Vagina (tissue), 2 donors: Measurements from ENCODE around the gene KCNA2. TPM values are rescaled to one million over a fixed set of nuclear protein-coding genes. Genes with fewer than 3 reads are reported as not detected.

Source experiments
- DNase-seq, 2 donors: peaks; one replicate each; pipeline ENCODE4 v3.0.0-alpha.2; 2017; ENCODE audit errors: extremely low spot score in 2 of 2
- H3K27ac ChIP-seq: fragments of 200-600 bp; sonication (generic); one replicate; pipeline ENCODE4 v1.5.1; 2019
- H3K27me3 ChIP-seq: fragments of 200-600 bp; sonication (generic); one replicate; pipeline ENCODE4 v1.5.1; 2019
- H3K36me3 ChIP-seq, 2 donors: fragments of 200-600 bp; sonication (generic); one replicate each; pipeline ENCODE4 v1.5.1; 2017 to 2019
- H3K4me1 ChIP-seq: fragments of 200-600 bp; sonication (generic); one replicate; pipeline ENCODE4 v1.5.1; 2019
- H3K4me3 ChIP-seq, 2 donors: fragments of 200-600 bp; sonication (generic); 1 replicate in 1 of 2; 2 replicates in 1 of 2; pipeline ENCODE4 v1.5.1; 2016 to 2019
- H3K9me3 ChIP-seq: fragments of 200-600 bp; sonication (generic); one replicate; pipeline ENCODE4 v1.5.1; 2019
- CTCF ChIP-seq, 3 experiments: fragments of 450-650 bp in 2 of 3; fragments of 200-600 bp in 1 of 3; sonication (generic) in 1 of 3; IDR thresholded peaks; one replicate each; pipeline ENCODE4 v1.5.1; 2017 to 2019; ENCODE audit warnings: antibody characterized with exemption in 3 of 3, mild to moderate bottlenecking in 2 of 3, moderate library complexity in 2 of 3
- POLR2A ChIP-seq, 2 donors: fragments of 450-650 bp; IDR thresholded peaks; one replicate each; pipeline ENCODE4 v1.6.1; 2017; ENCODE audit warnings: antibody characterized with exemption in 2 of 2, mild to moderate bottlenecking in 2 of 2, moderate library complexity in 2 of 2
- POLR2AphosphoS5 ChIP-seq, 2 donors: sonication (generic); formaldehyde crosslinking; IDR thresholded peaks; one replicate each; pipeline ENCODE4 v1.9.0; 2017; ENCODE audit warnings: antibody characterized with exemption in 2 of 2, mild to moderate bottlenecking in 2 of 2, low read depth in 1 of 2; ENCODE audit not compliant: insufficient read depth in 1 of 2
- intact Hi-C: fragments of 100-400 bp; cut with DNase I; formaldehyde crosslinking; loops from one replicate; pipeline ENCODE4 v1.15.1; 2023
- total RNA-seq: library from RNA; depleted of rRNA; stranded (reverse); fragments of >200 nt; gene quantifications from one replicate; pipeline ENCODE4 v1.2.3, GENCODE V29; 2016

Gene KCNA2
- total RNA-seq, 1 donor from 2014 or later = 0.74 TPM

- H3K4me1 ChIP-seq = peaks cover 12% of the 10 kb centered on the region
- H3K27me3 ChIP-seq = no peaks in the 10 kb centered on the region
- H3K36me3 ChIP-seq = no peaks in the 10 kb centered on the region
- no peak overlapping the region for H3K4me3 ChIP-seq
- H3K9me3 ChIP-seq = no peaks in the 10 kb centered on the region
- intact Hi-C loops = no loop called here
- DNase-seq = peak; percentile 19 to 44
- TF ChIP-seq CTCF (IDR thresholded peaks at IDR 0.05) = no peak
- no peak for TF ChIP-seq POLR2A (IDR thresholded peaks at IDR 0.05)
- no peak for TF ChIP-seq POLR2AphosphoS5 (IDR thresholded peaks at IDR 0.05; ENCODE audit: insufficient read depth in 1 of 2, low read depth in 1 of 2)
- no peak overlapping the region for H3K27ac ChIP-seq
Observed at GRCh38 chr1:110601332-110601731, 4.8 kb downstream of the KCNA2 start.

- no peak for TF ChIP-seq POLR2AphosphoS5 (IDR thresholded peaks at IDR 0.05; ENCODE audit: insufficient read depth in 1 of 2, low read depth in 1 of 2)
- no peak for TF ChIP-seq CTCF (IDR thresholded peaks at IDR 0.05)
- no peaks in the 10 kb centered on the region for H3K9me3 ChIP-seq
- intact Hi-C loops = no loop called here
- no peak overlapping the region for H3K4me3 ChIP-seq
- no peak for DNase-seq
- no peaks in the 10 kb centered on the region for H3K36me3 ChIP-seq
- H3K27me3 ChIP-seq = no peaks in the 10 kb centered on the region
- H3K27ac ChIP-seq = no peak overlapping the region
- H3K4me1 ChIP-seq = peaks cover 8% of the 10 kb centered on the region
Observed at GRCh38 chr1:110600716-110601115, 5.4 kb downstream of the KCNA2 start.

GRCh38 chr1:110597966-110598365 is 8.2 kb downstream of the KCNA2 start:
- H3K27me3 ChIP-seq = no peaks in the 10 kb centered on the region
- no peaks in the 10 kb centered on the region for H3K4me1 ChIP-seq
- no peaks in the 10 kb centered on the region for H3K9me3 ChIP-seq
- DNase-seq = no peak
- no peaks in the 10 kb centered on the region for H3K36me3 ChIP-seq
- no peak overlapping the region for H3K4me3 ChIP-seq
- intact Hi-C loops = no loop called here
- no peak for TF ChIP-seq CTCF (IDR thresholded peaks at IDR 0.05)
- TF ChIP-seq POLR2A (IDR thresholded peaks at IDR 0.05) = no peak
- TF ChIP-seq POLR2AphosphoS5 (IDR thresholded peaks at IDR 0.05; ENCODE audit: insufficient read depth in 1 of 2, low read depth in 1 of 2) = no peak
- H3K27ac ChIP-seq = no peak overlapping the region

- no peaks in the 10 kb centered on the region for H3K27me3 ChIP-seq
- no peaks in the 10 kb centered on the region for H3K36me3 ChIP-seq
- H3K27ac ChIP-seq = no peak overlapping the region
- no peaks in the 10 kb centered on the region for H3K4me1 ChIP-seq
- no peak for DNase-seq
- no peaks in the 10 kb centered on the region for H3K9me3 ChIP-seq
- no peak for TF ChIP-seq POLR2AphosphoS5 (IDR thresholded peaks at IDR 0.05; ENCODE audit: insufficient read depth in 1 of 2, low read depth in 1 of 2)
- TF ChIP-seq CTCF (IDR thresholded peaks at IDR 0.05) = no peak
- no peak for TF ChIP-seq POLR2A (IDR thresholded peaks at IDR 0.05)
- intact Hi-C loops = no loop called here
- no peak overlapping the region for H3K4me3 ChIP-seq
Observed at GRCh38 chr1:110596312-110596711, 9.8 kb downstream of the KCNA2 start.

- H3K4me1 ChIP-seq = no peaks in the 10 kb centered on the region
- H3K27ac ChIP-seq = no peak overlapping the region
- no peaks in the 10 kb centered on the region for H3K9me3 ChIP-seq
- no peak overlapping the region for H3K4me3 ChIP-seq
- TF ChIP-seq POLR2A (IDR thresholded peaks at IDR 0.05) = no peak
- TF ChIP-seq POLR2AphosphoS5 (IDR thresholded peaks at IDR 0.05; ENCODE audit: insufficient read depth in 1 of 2, low read depth in 1 of 2) = no peak
- no peak for TF ChIP-seq CTCF (IDR thresholded peaks at IDR 0.05)
- no peaks in the 10 kb centered on the region for H3K27me3 ChIP-seq
- intact Hi-C loops = no loop called here
- no peak for DNase-seq
- H3K36me3 ChIP-seq = no peaks in the 10 kb centered on the region
Observed at GRCh38 chr1:110595353-110595710, 10.8 kb downstream of the KCNA2 start.
